CD8-positive, alpha-beta memory T cell (primary cell): ENCODE results near the gene REEP1. TPM values are rescaled to one million over a fixed set of nuclear protein-coding genes. Genes with fewer than 3 reads are reported as not detected.

Source experiments
- CTCF ChIA-PET: fragments of 350-600 bp; sonication (Branson Sonifier 250); formaldehyde crosslinking; loops from one replicate; lab custom pipeline; 2021; ENCODE audit warnings: antibody characterized with exemption; lab: Charles Lee
- POLR2A ChIA-PET: fragments of 350-600 bp; sonication (Branson Sonifier 250); formaldehyde crosslinking; loops from one replicate; lab custom pipeline; 2021; ENCODE audit warnings: antibody characterized with exemption; lab: Charles Lee
- DNase-seq, 5 donors: peaks; one replicate each; pipeline versions ENCODE4 v3.0.0 to v3.0.0-alpha.2; 2020 to 2022; ENCODE audit warnings: mixed read lengths in 1 of 5
- H3K27ac ChIP-seq: one replicate; pipeline ENCODE4 v1.7.0; 2013; ENCODE audit warnings: low read depth, mild to moderate bottlenecking, low read length, moderate library complexity
- H3K27me3 ChIP-seq: 2 replicates; pipeline ENCODE4 v1.7.0; 2013; ENCODE audit warnings: low read length, mild to moderate bottlenecking; ENCODE audit not compliant: insufficient read depth, poor library complexity, severe bottlenecking
- H3K36me3 ChIP-seq: 2 replicates; pipeline ENCODE4 v1.7.0; 2013; ENCODE audit warnings: mild to moderate bottlenecking, low read length, moderate library complexity; ENCODE audit not compliant: insufficient read depth
- H3K4me1 ChIP-seq: 2 replicates; pipeline ENCODE4 v1.7.0; 2013; ENCODE audit warnings: mild to moderate bottlenecking, low read length, moderate library complexity; ENCODE audit not compliant: insufficient read depth
- H3K4me3 ChIP-seq: 2 replicates; pipeline ENCODE4 v1.7.0; 2013; ENCODE audit warnings: mild to moderate bottlenecking, low read length
- H3K9me3 ChIP-seq: 2 replicates; pipeline ENCODE4 v1.7.0; 2013; ENCODE audit warnings: mild to moderate bottlenecking, low read length
- H3K27ac Mint-ChIP-seq, 8 donors: one replicate each; pipeline ENCODE4 v1.8.0; 2020 to 2021; ENCODE audit warnings: mixed read lengths in 8 of 8, mild to moderate bottlenecking in 6 of 8, inconsistent platforms in 3 of 8, moderate library complexity in 3 of 8
- H3K27me3 Mint-ChIP-seq, 2 donors: one replicate each; pipeline ENCODE4 v1.8.0; 2020 to 2021; ENCODE audit warnings: mixed read lengths in 2 of 2, mild to moderate bottlenecking in 1 of 2, moderate library complexity in 1 of 2
- H3K36me3 Mint-ChIP-seq, 3 donors: one replicate each; pipeline ENCODE4 v1.8.0; 2020 to 2021; ENCODE audit warnings: mixed read lengths in 3 of 3, inconsistent platforms in 1 of 3, mild to moderate bottlenecking in 1 of 3
- H3K4me1 Mint-ChIP-seq, 3 donors: one replicate each; pipeline ENCODE4 v1.8.0; 2020 to 2021; ENCODE audit warnings: mixed read lengths in 3 of 3, inconsistent platforms in 1 of 3, mild to moderate bottlenecking in 1 of 3
- H3K4me3 Mint-ChIP-seq, 7 donors: one replicate each; pipeline ENCODE4 v1.8.0; 2020 to 2021; ENCODE audit warnings: mixed read lengths in 7 of 7, mild to moderate bottlenecking in 6 of 7, moderate library complexity in 4 of 7, inconsistent platforms in 2 of 7
- H3K9me3 Mint-ChIP-seq, 5 donors: one replicate each; pipeline ENCODE4 v1.8.0; 2020 to 2022; ENCODE audit warnings: mixed read lengths in 5 of 5, mild to moderate bottlenecking in 3 of 5, moderate library complexity in 2 of 5, inconsistent platforms in 1 of 5
- polyA plus RNA-seq: library from polyadenylated mRNA; unstranded; fragments of 300-500 nt; fragmentation: Illumina TruSeq; gene quantifications from one replicate; pipeline ENCODE4 v1.2.3, GENCODE V29; 2021
- total RNA-seq, 2 experiments: library from RNA; stranded (reverse); gene quantifications; one replicate each; pipeline ENCODE4 v1.2.3, GENCODE V29; 2021

REEP1 gene
- total and polyA plus RNA-seq, 3 experiments from 2014 or later = 0.20 to 0.28 TPM; not detected in 1

DNA sequence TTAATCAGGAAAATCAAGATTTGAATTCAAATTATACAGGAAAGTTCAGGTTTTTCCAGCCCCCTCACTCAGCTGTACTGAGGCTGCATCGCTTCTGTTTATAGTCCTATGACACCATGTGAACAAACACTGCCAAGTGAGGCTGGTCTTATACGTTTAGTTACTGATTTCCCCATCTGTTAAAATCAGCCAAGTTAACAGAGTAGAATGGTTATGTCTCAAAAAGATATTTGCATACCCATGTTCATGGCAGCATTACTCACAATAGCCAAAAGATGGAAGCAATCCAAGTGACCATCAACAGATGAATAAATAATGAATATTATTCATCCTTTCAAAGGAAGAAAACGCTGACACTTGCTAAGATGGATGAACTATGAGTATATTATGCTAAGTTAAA is 43.8 kb downstream of the REEP1 start:
- CTCF ChIA-PET = no interaction called here
- H3K4me1 Mint-ChIP-seq = no peaks in the 10 kb centered on the region
- no peaks in the 10 kb centered on the region for H3K36me3 Mint-ChIP-seq
- H3K9me3 Mint-ChIP-seq = no peaks in the 10 kb centered on the region
- POLR2A ChIA-PET = no interaction called here
- no peaks in the 10 kb centered on the region for H3K4me1 ChIP-seq
- no peak overlapping the region for H3K27ac Mint-ChIP-seq
- no peaks in the 10 kb centered on the region for H3K36me3 ChIP-seq
- H3K27me3 Mint-ChIP-seq = peaks cover 25 to 67% of the 10 kb centered on the region in 2 donors
- no peaks in the 10 kb centered on the region for H3K27me3 ChIP-seq
- no peak overlapping the region for H3K4me3 Mint-ChIP-seq
- H3K27ac ChIP-seq = no peak overlapping the region
- no peak overlapping the region for H3K4me3 ChIP-seq
- DNase-seq = no peak
- no peaks in the 10 kb centered on the region for H3K9me3 ChIP-seq

DNA sequence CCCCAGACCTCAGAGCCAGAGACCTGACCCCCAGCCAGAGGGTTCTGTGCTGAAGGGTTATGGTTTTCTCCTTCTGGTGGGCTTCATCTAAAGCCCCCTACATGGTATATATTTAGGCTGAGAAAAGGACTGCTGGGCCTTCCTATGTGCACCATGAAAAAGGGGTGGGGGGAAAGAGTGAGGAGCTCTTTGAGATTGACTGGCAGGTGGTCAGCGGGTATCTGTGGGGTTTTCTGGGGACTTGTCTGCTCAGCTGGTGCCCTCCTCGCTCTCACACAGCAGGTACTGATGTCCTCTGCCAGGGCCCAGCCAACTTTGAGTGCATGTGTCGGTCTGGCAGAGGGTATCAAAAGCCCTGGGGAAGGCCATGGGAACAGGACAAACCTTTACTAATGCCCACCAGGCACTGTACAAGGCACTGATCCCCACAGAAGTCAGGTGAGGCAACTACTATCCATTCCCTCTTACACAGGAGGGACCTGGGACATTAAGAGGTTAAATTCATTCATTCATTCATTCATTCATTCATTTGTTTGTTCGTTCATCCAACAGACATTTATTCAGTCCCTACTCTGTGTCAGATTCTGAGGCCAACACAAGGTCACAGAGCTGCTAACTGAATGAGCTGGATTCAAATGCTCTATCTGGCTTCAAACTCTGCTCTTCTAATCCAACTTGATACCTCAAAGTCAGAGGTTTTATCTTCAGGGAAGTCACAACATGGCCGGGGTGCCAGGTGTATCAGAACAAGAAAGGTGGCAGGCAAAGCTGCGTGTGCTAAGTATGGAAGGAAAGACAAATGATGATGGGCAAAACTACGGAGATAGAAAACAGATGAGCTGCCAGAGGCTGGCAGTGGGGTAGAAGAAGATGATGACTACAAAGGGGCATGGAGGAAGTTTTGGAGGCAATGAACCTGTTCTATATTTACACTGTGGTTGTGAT is 44.6 kb downstream of the REEP1 start:
- no peaks in the 10 kb centered on the region for H3K27me3 ChIP-seq
- H3K9me3 ChIP-seq = no peaks in the 10 kb centered on the region
- no peaks in the 10 kb centered on the region for H3K9me3 Mint-ChIP-seq
- DNase-seq = no peak
- H3K4me1 ChIP-seq = no peaks in the 10 kb centered on the region
- H3K27me3 Mint-ChIP-seq = peaks cover 25 to 61% of the 10 kb centered on the region in 2 donors
- H3K27ac Mint-ChIP-seq = no peak overlapping the region
- H3K36me3 Mint-ChIP-seq = no peaks in the 10 kb centered on the region
- ChIA-PET POLR2A (no interaction called here), CTCF (no interaction called here)
- no peak overlapping the region for H3K27ac ChIP-seq
- H3K4me3 Mint-ChIP-seq = no peak overlapping the region
- H3K36me3 ChIP-seq = no peaks in the 10 kb centered on the region
- H3K4me1 Mint-ChIP-seq = no peaks in the 10 kb centered on the region
- no peak overlapping the region for H3K4me3 ChIP-seq

DNA sequence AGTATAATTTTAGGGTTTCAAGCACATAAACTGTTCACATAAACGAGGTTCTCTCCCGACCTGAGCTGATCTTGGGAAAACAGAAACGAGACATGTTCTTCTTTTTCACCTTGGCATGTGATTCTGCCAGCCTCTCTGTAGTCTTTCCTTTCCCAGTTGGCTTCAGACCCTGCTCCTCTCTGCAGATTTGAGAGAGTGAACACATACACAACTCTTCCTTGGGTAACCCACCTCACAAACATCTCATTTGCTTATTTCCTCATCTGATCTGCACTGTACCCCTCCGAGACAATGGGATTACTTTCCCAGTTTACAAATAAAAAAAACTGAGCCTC is 46.1 kb downstream of the REEP1 start:
- Histone ChIP-seq H3K4me3 (no peak overlapping the region), H3K4me1 (no peaks in the 10 kb centered on the region), H3K27me3 (no peaks in the 10 kb centered on the region), H3K27ac (no peak overlapping the region), H3K9me3 (no peaks in the 10 kb centered on the region), H3K36me3 (no peaks in the 10 kb centered on the region)
- Mint-ChIP-seq H3K4me1 (no peaks in the 10 kb centered on the region), H3K36me3 (no peaks in the 10 kb centered on the region), H3K4me3 (no peak overlapping the region), H3K9me3 (no peaks in the 10 kb centered on the region), H3K27ac (no peak overlapping the region), H3K27me3 (peaks cover 18 to 55% of the 10 kb centered on the region in 2 donors)
- ChIA-PET POLR2A (no interaction called here), CTCF (no interaction called here)
- DNase-seq = no peak

DNA sequence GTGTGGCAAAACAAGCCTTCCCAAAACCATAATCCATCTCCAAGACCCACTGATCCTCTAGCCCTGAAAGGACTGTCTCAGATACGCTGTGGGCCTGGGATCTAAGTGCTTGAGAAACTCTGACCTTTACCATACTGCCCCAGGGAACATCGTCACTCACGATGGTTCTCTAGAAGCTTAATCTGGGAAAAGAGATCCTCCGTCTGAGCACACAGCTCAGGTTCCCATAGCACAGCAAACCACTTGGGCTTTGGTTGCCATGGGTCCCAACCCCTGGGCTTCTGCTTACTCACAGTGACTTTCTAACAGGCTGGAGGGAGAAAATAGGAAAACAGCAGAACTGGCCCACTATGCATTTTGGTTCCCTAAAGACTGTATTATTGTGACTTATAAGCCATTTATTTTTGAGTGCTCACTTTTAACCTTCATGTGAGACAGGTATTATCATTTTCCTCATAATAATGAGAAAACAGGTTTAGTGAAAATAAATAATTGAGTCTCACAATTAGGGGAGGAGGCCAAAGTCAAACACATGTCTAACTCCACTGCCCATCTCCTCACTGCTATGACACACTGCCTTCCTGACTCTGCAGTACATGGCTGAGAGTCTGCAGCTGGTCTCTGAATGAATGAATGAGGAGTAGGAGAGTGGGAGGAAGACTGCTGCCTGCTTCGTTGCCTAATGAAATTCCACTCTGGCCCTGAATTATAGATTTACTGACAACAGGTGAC is 46.7 kb downstream of the REEP1 start:
- Mint-ChIP-seq H3K4me3 (no peak overlapping the region), H3K27me3 (peaks cover 14 to 55% of the 10 kb centered on the region in 2 donors), H3K9me3 (no peaks in the 10 kb centered on the region), H3K36me3 (no peaks in the 10 kb centered on the region), H3K4me1 (no peaks in the 10 kb centered on the region), H3K27ac (no peak overlapping the region)
- POLR2A ChIA-PET = no interaction called here
- DNase-seq = no peak
- no peak overlapping the region for H3K4me3 ChIP-seq
- no peaks in the 10 kb centered on the region for H3K9me3 ChIP-seq
- H3K27me3 ChIP-seq = no peaks in the 10 kb centered on the region
- CTCF ChIA-PET = no interaction called here
- H3K4me1 ChIP-seq = no peaks in the 10 kb centered on the region
- no peak overlapping the region for H3K27ac ChIP-seq
- no peaks in the 10 kb centered on the region for H3K36me3 ChIP-seq

DNA sequence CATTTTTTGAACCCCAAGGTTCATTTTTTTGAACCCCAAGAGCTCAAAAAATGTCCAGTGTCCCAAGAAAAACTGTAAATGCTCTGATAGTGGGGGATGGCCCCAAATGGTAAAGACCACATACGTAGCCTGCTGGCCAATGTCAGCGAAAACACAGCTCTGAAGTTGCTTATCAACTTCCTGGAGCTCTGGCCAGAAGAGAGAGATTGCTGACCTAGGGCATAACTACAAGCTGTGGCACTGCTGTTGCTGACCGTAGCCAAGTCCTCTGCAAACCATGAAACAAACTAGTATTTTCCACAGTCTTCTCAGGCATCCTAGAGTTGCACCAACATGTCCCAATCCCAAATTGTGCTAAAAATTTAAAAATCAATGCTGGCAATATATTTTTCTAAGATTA is 50.9 kb downstream of the REEP1 start:
- no peak for DNase-seq
- H3K9me3 Mint-ChIP-seq = no peaks in the 10 kb centered on the region
- no peak overlapping the region for H3K4me3 Mint-ChIP-seq
- no peaks in the 10 kb centered on the region for H3K36me3 Mint-ChIP-seq
- H3K4me1 Mint-ChIP-seq = no peaks in the 10 kb centered on the region
- peaks cover 12 to 37% of the 10 kb centered on the region in 2 donors for H3K27me3 Mint-ChIP-seq
- POLR2A ChIA-PET = no interaction called here
- Histone ChIP-seq H3K27ac (no peak overlapping the region), H3K4me1 (no peaks in the 10 kb centered on the region), H3K27me3 (no peaks in the 10 kb centered on the region), H3K4me3 (no peak overlapping the region), H3K9me3 (no peaks in the 10 kb centered on the region), H3K36me3 (no peaks in the 10 kb centered on the region)
- CTCF ChIA-PET = interaction anchor here (0.8 kb wide), 1 partner anchor 1029 kb away, joined by 3 read pairs; no protein-coding TSS in a partner anchor
- H3K27ac Mint-ChIP-seq = no peak overlapping the region

DNA sequence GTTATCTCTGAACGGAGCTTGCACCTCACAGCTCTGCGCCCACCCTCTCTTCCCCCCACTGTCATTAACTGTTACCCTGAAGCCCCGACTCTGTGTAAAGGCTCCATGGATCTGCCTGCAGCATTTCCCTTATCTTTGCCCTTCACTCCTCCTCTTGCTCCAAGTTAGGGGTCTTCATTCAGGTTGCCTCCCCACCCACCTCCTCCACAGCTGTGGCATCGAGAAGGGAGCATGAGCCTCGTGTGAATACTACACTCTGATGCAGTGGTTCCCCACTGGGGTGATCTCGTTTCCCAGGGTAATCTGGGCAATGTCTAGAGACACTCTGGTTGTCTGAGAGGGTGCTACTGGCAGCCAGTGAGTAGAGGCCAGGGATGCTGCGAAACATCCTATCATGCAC is 51.4 kb downstream of the REEP1 start:
- Mint-ChIP-seq H3K4me1 (no peaks in the 10 kb centered on the region), H3K4me3 (no peak overlapping the region), H3K36me3 (no peaks in the 10 kb centered on the region), H3K9me3 (no peaks in the 10 kb centered on the region), H3K27me3 (peaks cover 13 to 33% of the 10 kb centered on the region in 2 donors), H3K27ac (no peak overlapping the region)
- ChIA-PET POLR2A (no interaction called here), CTCF (interaction anchor here (0.8 kb wide), 1 partner anchor 1028 kb away, joined by 3 read pairs; no protein-coding TSS in a partner anchor)
- Histone ChIP-seq H3K9me3 (no peaks in the 10 kb centered on the region), H3K27ac (no peak overlapping the region), H3K36me3 (no peaks in the 10 kb centered on the region), H3K4me3 (no peak overlapping the region), H3K4me1 (no peaks in the 10 kb centered on the region), H3K27me3 (no peaks in the 10 kb centered on the region)
- DNase-seq = no peak

DNA sequence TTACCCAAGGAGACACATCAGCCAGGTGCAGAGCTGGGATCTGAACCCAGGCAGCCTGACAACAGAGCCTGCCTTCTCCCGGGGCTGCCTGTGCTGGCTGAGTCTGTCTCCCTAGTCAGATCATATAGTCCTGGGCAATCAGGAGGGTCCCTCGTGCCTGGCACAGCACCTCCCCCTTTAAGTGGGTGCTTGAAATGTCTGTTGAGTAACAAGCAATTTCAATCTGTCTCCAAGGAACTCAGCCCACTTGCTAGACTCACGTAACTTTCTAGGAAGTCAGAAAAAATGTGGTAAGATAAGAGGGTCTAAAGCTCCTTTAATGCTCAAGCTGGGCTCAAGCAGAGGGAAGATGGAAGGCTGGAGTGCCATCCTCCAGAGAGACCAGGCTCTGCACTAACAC is 51.9 kb downstream of the REEP1 start:
- no peaks in the 10 kb centered on the region for H3K4me1 ChIP-seq
- H3K36me3 ChIP-seq = no peaks in the 10 kb centered on the region
- Mint-ChIP-seq H3K27ac (peak overlapping the region in 1 of 8 donors; percentile 59), H3K4me1 (no peaks in the 10 kb centered on the region), H3K4me3 (no peak overlapping the region), H3K36me3 (no peaks in the 10 kb centered on the region), H3K27me3 (peaks cover 13 to 31% of the 10 kb centered on the region in 2 donors), H3K9me3 (no peaks in the 10 kb centered on the region)
- no peaks in the 10 kb centered on the region for H3K27me3 ChIP-seq
- no peak for DNase-seq
- H3K9me3 ChIP-seq = no peaks in the 10 kb centered on the region
- H3K4me3 ChIP-seq = no peak overlapping the region
- ChIA-PET POLR2A (no interaction called here), CTCF (no interaction called here)
- no peak overlapping the region for H3K27ac ChIP-seq

DNA sequence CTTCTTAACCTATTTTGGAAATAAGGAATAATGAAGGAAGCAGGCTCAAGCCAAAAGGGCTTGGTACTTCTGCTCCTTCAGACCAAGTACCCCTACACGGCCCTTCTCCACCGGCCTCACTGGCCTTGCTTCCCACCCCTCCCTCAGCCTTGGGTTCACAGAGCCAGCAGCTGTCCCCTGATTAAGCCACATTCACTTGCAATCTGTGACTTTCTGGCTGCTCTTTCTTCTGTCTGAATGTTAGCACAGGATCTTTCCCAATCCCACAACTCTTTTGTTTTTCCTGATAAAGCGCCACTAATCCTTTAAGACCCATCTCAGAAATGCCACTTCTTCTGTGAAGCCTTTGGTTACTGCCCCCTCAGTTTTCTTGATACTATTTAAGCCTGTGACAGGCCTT is 52.4 kb downstream of the REEP1 start:
- no peaks in the 10 kb centered on the region for H3K4me1 Mint-ChIP-seq
- H3K4me3 Mint-ChIP-seq = no peak overlapping the region
- H3K27ac ChIP-seq = no peak overlapping the region
- no peaks in the 10 kb centered on the region for H3K4me1 ChIP-seq
- no peak overlapping the region for H3K27ac Mint-ChIP-seq
- ChIA-PET POLR2A (no interaction called here), CTCF (no interaction called here)
- no peaks in the 10 kb centered on the region for H3K36me3 ChIP-seq
- H3K27me3 ChIP-seq = no peaks in the 10 kb centered on the region
- peaks cover 13 to 28% of the 10 kb centered on the region in 2 donors for H3K27me3 Mint-ChIP-seq
- no peaks in the 10 kb centered on the region for H3K36me3 Mint-ChIP-seq
- H3K9me3 Mint-ChIP-seq = no peaks in the 10 kb centered on the region
- DNase-seq = no peak
- no peak overlapping the region for H3K4me3 ChIP-seq
- no peaks in the 10 kb centered on the region for H3K9me3 ChIP-seq
